Activated CD4-positive, alpha-beta T cell treated with anti-CD3 and anti-CD28 coated beads, Interleukin-2, amount 50 U/mL, for 4 hours (primary cell): Measurements from ENCODE around the gene SCD.

Source experiments
- DNase-seq, 2 experiments: peaks; one replicate each; pipeline ENCODE4 v3.0.0-alpha.2; 2020

SCD gene

DNA sequence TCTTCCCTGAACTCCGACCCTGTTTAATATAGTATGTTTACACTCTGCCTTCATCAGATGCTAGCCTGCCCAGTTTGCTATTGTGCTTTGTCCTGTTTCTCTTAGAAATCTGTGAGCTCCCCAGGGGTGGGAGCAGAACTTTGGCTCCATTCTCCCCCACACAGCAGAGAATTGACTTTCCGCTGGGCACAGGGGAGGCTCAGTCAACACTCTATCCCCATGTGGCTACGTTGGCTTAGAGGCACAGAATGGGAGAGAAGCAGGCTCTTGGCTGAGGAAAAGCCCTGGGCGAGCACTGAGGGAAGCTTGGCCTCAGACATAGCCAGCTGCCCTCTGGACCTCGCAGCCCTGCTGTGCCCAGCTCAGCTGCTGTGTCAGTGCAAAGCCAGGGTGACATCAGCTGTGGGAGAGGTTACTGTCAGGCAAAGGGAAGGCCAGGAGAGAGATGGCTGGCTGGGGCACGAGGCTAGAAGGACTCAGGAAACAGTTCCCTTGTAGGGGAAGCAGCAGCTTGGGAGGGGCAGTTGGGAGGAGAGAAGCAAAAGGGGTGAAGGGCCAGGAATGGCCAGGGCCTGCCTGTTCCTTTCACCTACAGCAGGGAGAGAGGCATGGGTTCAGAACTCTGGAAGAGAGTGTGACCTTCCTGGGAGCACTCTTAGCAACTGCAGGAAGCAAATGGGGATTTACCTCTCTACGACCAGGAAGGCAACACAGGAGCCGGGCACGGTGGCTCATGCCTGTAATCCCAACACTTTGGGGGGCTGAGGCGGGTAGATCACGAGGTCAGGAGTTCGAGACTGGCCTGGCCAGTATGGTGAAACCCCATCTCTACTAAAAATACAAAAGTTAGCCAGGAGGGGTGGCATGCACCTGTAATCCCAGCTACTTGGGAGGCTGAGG lies 5.8 kb upstream of the SCD start:
- DNase-seq, result no peak

DNA sequence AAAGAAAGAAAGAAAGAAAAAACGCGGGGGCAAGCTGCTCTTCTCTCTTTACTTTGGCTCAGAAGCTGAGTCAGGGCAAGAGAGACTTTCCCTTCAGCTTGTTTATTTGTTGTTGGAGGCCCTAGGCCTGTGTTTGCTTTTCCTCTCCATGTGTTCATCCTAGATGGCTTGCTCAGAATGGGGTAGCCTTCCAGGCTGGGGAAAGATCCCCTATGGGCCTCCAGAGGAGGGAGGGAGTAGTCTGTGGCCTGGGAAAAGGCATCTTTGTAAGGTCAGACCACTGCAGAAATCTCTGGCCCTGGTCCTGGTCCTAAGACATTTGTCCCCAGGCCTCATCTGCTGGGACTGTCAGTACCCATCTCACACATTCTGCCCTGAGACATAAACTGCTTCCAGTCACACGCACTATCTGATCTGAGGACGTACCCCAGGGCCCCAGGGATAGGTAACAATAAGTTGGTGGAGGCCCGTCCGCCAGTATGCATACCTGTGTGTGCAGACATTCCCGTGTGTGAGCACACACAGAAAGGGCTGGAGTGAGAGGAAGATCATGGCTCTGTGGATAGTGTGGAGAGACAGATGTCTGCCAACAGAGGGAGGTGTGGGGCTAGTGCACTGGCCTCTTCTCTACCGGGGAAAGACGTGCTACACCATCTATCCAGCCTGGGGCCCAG lies 4.9 kb upstream of the SCD start:
- peak; percentile 35 to 40 for DNase-seq

DNA sequence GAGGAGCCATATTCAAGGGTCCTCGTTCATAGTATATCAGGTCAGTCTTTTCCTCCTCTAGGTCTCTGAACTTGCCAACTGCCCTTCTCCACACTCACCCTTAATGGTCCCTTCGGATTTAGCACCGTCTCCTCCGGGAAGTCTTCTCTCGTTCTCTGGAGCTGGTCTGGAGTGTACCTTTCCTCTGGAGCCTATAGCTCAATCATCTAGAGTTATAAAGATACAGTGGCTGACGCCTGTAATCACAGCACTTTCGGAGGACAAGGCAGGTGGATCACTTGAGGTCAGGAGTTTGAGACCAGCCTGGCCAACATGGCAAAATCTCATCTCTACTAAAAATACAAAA lies 4.4 kb upstream of the SCD start:
- DNase-seq, result no peak

DNA sequence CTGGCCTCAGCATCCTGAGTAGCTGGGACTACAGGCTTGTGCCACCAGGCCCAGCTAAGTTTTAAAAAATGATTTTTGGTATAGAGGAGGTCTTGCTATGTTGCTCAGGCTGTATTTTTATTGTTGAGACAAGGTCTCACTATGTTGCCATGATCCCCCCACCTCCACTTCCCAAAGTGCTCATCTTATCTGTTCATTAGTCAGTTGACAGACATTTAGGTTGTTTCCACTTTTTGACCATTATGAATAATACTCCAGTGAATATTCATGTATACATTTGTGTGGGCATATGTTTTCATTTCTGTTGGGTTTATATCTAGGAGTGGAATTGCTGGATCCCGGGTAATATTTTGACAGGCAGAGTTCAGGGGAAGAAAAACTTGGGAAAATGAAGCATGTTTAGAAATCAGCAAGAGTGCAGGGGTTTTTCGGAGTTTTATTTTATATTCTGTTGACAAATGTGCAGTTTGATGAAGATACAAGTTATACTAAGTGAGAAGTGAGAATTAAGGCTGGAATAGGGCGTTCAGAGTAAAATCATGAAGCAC lies 2.7 kb upstream of the SCD start:
- DNase-seq, result no peak

DNA sequence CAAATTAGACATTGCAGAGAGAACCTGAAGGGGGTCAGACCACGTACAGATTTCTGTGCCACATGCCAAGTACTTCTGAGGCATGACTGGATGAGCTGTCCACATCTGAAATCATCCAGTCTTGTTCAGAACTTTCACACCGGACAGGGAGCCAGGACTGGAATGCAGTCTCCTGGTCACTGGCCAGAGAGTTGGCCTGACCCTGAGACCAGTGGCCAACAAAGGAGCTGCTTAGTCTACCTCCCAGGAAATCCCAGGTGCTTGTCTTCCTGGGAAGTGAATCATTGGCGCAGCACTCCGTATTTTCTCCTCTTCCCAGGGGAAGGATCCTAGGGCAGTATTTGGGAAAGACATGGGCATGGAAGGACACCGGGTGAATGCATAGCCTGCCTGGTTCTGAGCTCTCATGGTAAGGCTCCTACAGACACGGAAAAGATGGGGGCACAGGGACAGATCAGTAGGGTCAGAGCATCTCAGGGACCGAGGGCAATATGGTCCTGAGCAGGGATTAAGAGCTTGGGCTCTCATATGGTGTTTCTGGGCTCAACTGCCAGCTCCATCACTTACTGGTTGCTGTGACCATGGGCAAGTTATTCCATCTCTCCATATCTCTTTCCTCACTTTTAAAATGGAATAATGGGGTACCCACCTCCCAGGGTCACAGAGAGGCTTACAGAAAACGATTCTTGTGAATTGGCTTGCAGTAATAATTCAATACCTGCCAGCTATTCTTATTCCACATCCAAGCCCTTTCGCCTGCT lies 1.3 kb upstream of the SCD start:
- no peak for DNase-seq

DNA sequence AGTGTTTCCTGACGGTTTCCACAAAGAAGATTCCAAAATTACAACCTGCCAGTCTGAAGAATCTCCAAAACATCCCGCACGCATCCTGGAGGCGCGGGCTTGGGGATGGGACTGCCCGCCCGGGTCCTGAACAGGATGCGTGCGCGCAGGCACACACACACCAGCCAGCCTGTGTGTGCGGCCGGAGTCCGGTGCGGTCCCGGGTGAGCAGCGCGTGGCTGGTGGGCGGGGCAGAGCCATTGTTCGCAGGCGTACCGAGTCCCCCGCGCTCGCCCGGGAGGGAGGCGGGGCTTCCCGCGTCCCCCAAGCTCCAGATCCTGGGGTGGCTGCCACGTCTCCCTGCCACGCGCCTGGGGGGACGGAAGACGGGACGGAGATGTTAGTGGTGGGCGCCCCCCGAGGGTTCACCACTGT lies 675 bp upstream of the SCD start:
- peak; percentile 32 to 48 for DNase-seq

DNA sequence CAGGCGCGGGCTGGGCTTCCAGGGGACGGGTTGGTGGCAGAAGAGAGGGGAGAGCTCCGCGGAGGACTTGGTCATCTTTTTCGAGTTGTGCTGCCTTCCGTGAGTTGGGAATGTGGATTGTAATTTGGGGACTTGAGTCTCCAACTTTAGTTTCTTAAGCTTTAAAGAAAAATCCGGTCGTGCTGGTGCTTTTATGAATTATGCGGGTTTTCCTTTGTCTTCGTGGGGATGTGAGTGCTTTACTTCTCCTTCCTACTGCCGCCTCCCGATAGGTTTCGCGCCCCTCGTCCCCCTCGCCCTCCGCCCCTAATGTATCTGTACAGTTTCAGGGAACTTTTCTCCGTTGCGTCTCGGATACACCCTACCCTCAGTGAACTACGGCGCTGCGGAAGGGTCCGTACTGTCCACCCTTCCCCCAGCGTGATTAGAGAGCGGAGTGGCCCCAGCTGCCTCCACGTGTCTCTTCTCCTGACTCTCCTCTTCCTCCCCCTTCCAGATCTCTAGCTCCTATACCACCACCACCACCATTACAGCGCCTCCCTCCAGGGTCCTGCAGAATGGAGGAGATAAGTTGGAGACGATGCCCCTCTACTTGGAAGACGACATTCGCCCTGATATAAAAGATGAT lies 649 bp downstream of the SCD start:
- no peak for DNase-seq

DNA sequence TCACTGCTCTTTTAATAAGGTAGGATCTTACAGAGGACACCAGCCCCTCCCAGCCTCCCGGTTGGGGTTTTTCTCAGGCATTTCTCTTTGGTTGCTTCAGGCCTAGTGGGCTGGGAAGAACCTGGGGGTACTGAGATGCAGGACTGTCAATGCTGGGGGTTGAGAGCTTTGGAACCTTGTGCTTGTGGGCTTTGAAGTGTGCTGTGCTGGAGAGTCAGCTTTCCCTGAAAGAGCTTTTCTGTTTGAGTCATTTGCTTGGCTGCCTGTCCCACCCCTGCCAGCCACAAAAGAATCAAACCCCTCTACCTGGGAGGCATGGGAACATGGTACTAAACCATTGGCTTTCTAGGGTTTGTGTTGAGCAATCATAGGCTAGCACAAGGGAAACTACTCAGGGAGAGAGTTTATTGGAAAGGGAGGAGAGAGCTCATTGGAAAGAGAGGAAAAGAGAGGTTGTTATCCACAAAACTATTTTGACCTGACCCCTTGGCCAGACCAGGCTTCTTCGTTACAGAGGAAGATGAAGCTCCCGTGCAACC lies 1.4 kb downstream of the SCD start:
- DNase-seq, result no peak

DNA sequence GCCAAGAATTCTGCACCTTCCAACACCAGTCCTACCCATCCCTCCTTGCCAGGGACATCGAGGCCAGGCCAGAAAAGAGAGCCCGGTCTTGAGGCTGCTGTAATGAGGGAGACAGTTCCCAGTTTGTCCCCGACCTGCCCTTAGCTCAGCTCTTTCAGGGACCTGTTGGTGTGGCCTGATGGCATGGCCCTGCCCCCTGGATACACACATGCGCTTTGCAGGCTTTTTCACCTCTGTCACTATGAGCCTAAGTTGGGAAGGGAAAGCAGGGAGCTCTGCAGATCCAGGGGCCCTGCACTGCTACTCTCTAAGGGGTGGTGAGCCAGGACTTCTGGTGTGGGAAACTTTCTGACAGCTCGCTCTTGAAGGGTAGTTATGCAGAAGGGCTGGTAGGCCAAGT lies 2.1 kb downstream of the SCD start:
- DNase-seq, result no peak

DNA sequence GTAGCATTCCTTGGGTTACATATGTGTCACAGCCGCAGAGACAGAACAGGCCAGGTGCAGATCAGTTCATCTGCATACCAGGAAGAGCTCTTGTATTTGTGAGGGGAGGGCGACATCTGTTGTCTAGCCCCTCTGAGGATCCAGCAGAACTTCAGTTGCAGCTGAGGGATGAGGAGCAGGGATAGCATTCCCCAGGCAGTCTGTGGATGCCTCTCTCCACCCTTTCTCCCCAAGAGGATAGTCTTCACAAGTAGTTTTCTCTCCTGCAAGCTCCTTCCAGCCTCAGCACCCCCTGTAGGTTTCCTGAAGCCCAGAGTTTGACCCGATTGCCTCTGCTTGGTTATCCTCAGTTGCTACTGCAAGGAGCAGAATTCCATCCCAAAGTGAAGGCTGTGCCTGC lies 2.6 kb downstream of the SCD start:
- DNase-seq, result no peak

DNA sequence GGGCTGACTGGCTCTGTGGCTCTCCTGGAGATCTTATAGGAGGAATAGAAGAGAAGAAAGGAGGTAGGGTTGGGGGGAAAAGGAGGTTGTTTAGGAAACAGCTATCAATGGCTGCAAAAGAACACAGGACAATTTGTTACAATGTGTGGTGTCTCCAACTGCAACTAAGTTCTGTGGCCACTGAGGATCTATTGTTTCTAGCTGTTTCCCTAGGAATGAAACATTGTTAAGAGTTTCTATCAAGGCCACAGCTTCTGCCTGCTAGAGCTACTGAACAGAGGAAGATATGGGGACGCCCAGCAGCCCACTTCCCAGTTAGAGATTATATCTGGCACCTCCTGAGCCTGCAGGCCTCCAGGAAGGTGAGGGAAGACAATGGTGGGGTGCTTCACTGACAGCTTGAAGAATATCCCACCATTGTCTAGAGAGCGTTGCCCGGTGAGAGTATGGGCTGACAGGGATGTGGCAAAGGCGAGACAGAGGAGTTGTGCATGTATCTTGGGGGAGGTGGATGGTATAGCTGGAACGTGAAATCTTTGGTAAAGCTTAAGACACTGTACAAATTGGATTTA lies 4.0 kb downstream of the SCD start:
- no peak for DNase-seq

DNA sequence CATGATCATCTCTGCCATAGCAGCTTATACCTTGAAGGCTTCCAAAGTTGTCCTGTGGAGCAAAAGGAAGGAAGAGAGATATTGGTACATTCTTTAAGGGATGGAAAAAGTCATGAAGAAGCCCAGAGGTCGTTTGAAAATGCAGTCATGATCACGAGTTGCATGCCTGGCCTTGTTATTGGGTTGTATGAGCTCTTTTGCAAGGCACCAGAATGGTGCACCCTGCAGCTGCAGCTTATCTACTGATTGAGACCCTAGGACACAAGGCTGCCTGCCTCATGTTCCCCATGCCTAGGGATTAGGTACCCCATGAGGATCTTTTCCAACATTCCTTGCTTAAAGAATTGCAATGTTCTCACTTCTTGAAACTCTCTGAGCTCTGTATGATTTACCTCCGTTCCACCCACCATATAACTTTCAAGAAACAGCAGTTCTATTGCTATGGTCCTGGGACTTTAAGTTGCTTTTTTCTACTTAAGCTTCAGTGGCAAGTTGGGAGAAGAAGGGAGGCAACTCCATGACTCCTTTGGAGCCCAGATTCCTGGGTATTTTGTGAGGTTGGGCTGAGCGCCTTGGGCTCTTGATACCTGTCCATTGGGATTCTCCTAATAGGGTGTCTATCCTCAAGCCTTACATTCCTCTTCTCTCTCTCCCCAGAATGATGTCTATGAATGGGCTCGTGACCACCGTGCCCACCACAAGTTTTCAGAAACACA lies 6.9 kb downstream of the SCD start:
- no peak for DNase-seq

DNA sequence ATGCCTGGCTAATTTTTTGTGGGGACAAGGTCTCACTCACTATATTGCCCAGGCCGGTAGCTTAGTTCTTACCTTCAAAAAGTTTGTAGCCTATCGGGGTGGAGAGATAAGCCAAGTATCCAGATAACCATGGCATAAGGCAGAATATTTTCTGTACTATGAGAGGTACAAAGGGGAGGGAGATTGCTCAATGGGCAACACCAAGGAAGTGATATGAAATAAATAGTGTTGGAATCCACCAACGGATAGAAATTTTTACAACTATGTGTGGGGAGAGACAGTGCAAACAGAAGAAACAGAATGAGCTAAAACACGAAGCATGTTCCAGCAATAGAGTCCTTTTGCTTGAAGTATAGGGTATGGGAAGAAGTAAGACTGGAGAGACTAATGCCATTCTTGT lies 8.1 kb downstream of the SCD start:
- DNase-seq, result no peak

DNA sequence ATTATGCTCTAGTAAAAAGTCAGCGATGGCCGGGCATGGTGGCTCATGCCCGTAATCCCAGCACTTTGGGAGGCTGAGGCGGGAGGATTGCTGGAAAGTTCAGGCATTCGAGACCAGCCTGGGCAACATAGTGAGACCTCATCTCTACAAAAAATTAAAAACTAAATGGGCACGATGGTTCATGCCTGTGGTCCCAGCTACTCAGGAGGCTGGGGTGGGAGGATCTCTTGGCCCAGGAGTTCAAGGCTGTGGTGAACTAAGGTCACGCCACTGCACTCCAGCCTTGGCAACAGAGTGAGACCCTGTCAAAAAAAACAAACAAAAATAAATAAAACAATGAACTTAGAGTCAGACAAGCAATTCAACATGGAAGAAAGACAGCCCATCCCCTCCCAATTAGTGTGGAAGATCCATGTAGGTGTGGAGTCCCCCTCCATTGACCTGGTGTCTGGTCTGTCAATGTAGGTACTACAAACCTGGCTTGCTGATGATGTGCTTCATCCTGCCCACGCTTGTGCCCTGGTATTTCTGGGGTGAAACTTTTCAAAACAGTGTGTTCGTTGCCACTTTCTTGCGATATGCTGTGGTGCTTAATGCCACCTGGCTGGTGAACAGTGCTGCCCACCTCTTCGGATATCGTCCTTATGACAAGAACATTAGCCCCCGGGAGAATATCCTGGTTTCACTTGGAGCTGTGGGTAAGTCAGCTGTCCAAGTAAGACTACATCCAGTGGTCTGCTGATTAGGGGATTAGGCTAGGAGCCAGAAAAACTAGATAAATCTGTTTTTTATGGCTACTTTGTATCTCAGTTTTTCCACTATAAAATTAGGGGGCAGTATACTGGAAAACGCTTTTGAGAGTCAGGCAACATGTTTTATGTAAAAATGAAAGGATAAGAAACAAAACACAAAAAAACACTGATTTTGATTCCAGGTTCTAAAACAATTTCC lies 9.3 kb downstream of the SCD start:
- DNase-seq, result no peak

DNA sequence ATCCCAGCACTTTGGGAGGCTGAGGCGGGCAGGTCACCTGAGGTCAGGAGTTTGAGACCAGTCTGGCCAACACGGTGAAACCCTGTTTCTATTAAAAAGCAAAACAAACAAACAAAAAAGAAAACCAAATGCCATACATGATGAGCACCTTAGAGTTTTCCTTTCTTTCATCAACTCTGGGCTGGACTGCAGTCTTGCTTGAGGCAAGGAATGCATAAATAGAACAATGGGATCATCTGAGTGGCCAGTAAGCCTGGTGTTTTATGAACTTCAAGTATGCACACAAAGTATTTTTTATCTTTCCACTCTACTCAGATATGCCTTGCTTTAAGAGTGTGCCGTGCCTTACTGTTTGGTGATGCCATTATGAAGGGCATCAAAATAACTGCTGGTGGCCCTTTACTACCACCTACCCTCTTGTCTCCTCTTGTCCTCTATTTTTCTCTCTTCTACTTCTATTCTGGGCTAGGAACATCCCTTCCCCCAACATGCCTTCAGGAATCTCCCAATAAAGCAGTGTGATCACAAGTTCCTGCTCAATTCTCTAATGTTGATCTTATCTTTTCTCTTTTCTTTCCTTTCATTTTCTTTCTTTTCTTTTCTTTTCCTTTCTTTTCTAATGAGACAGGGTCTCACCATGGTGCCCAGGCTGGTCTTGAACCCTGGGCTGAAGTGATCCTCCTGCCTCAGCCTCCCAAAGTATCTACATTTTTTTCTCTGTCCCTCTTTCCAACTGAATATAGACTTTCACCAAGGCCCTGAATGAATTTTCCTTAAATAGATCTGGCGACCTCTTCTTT lies 10.2 kb downstream of the SCD start:
- no peak for DNase-seq

DNA sequence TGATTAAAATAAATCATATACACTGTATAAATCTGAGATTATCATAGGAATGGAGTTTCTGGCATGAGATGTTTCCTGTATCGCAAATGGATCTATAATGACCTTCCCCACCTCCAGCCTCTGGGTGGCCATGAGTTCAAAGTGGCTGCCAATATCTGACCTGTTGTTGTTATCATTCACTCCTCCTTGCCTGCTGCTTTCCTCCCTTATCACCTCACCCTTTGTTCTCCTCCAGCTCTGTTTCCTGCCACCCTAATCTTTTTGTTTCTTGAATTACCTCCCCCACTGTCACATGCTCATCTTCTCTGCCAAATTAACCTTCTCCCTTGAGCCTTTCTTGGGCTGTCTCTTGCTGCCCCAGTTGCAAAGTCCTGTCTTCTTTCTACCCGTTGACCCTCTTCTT lies 12.0 kb downstream of the SCD start:
- no peak for DNase-seq

DNA sequence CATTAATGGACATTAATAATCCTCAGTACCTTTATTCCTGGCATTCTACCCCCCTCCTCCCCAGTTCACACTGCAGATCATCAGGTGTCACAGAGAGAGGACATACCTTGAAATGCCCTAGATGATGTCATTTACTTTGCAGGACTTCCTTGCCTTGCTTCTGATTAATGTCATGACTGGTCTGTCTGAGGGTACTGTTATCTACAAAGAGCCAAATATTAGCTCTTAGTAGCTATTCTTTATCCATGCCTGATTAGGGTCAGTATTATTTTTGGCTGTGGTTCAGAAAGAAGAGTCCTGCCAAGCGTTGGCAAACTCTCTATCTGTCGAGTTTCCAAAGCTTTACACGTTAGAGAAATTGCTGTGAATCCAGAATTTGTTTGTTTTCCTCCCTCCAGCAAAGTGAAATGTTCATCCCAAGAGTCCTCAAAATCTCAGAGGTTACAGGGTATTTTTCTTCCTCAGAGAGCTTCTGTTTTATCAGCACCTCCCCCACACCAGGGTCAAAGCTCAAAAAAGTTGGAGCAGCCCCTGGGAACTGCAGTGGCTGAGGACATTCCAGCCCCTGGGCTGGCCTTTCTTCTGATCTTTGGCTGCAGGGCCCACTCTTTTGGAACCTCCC lies 12.6 kb downstream of the SCD start:
- DNase-seq, result no peak

DNA sequence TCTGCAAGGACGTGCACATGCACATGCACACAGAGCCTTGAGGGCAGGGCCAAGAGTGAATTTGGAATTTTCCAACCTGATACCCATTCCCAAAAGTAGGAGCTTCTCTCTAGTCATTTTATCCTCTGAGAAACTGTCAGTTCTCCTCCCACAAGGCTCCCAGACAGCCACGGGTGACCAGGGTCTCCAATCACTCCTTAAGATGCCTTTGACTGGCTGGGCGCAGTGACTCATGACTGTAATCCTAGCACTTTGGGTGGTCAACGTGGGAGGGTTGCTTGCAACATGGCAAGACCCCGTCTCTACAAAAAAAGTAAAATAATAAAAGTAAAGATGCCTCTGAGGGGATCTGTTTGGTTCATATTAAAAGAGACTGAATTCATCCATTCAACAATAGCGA lies 13.2 kb downstream of the SCD start:
- DNase-seq, result no peak
